ENCODE data around the gene FGD4.

Gene FGD4

GRCh38 chr12:32399370-32400113 is at the start of gene FGD4:
TSS of gene FGD4 (plus strand) at chr12:32399558.
- Histone ChIP-seq H3K27me3 (ENCODE audit: control insufficient read depth in 2 of 2, insufficient read depth in 2 of 2, low read length in 2 of 2) (no peaks in the 10 kb centered on the region), H3K4me3 (ENCODE audit: low read length in 2 of 2) (peak within 1 kb of the TSS; percentile 77 to 82), H3K27ac (ENCODE audit: low read depth in 2 of 2, low read length in 2 of 2) (peak within 1 kb of the TSS; percentile 98), H3K9ac (ENCODE audit: low read depth in 1 of 2, low read length in 2 of 2) (peak within 1 kb of the TSS; percentile 90 to 95), H3K36me3 (ENCODE audit: control insufficient read depth in 2 of 2, insufficient read depth in 2 of 2, low read length in 2 of 2) (peaks cover 0 to 3% of the 10 kb centered on the region in 2 donors), H3K9me3 (ENCODE audit: control insufficient read depth in 2 of 2, low read length in 2 of 2) (no peaks in the 10 kb centered on the region), H3K4me1 (ENCODE audit: control insufficient read depth in 2 of 2, insufficient read depth in 2 of 2, low read length in 2 of 2) (peaks cover 6 to 21% of the 10 kb centered on the region in 2 donors)

DNA sequence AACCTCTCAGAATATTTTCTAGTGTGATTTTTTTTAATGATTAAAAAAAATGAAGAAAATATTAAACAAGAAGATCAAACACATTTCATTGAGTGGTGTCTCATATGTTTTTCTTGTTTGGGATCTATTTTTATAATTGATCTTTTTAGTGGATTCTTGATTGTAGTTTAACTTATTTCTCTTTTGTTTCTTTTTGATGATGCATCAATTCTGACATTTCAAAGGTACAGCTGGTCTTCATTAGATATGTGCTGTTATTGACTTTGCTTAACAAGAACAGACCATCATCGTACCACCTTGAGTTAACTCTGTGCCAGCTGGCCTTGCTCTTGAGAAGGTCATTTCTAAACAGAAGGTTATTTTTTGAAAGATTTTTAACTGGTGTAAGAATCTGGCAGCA is 45.8 kb upstream of the FGD4 start:
- H3K9me3 ChIP-seq (ENCODE audit: control insufficient read depth in 2 of 2, low read length in 2 of 2): no peaks in the 10 kb centered on the region

GRCh38 chr12:32357601-32358249 is 41.6 kb upstream of the FGD4 start:
- H3K9me3 ChIP-seq (ENCODE audit: control insufficient read depth in 2 of 2, low read length in 2 of 2): no peaks in the 10 kb centered on the region
- H3K36me3 ChIP-seq (ENCODE audit: control insufficient read depth in 2 of 2, insufficient read depth in 2 of 2, low read length in 2 of 2): no peaks in the 10 kb centered on the region
- H3K27me3 ChIP-seq (ENCODE audit: control insufficient read depth in 2 of 2, insufficient read depth in 2 of 2, low read length in 2 of 2): no peaks in the 10 kb centered on the region
- H3K4me1 ChIP-seq (ENCODE audit: control insufficient read depth in 2 of 2, insufficient read depth in 2 of 2, low read length in 2 of 2): no peaks in the 10 kb centered on the region
- H3K9ac ChIP-seq (ENCODE audit: low read depth in 1 of 2, low read length in 2 of 2): no peak overlapping the region
- no peak overlapping the region for H3K27ac ChIP-seq (ENCODE audit: low read depth in 2 of 2, low read length in 2 of 2)
- no peak overlapping the region for H3K4me3 ChIP-seq (ENCODE audit: low read length in 2 of 2)

More for the DNA sequence above, 45.8 kb upstream of the FGD4 start:
- no peaks in the 10 kb centered on the region for H3K36me3 ChIP-seq (ENCODE audit: control insufficient read depth in 2 of 2, insufficient read depth in 2 of 2, low read length in 2 of 2)
- no peaks in the 10 kb centered on the region for H3K4me1 ChIP-seq (ENCODE audit: control insufficient read depth in 2 of 2, insufficient read depth in 2 of 2, low read length in 2 of 2)
- H3K27me3 ChIP-seq (ENCODE audit: control insufficient read depth in 2 of 2, insufficient read depth in 2 of 2, low read length in 2 of 2): no peaks in the 10 kb centered on the region
- no peak overlapping the region for H3K9ac ChIP-seq (ENCODE audit: low read depth in 1 of 2, low read length in 2 of 2)
- no peak overlapping the region for H3K4me3 ChIP-seq (ENCODE audit: low read length in 2 of 2)
- no peak overlapping the region for H3K27ac ChIP-seq (ENCODE audit: low read depth in 2 of 2, low read length in 2 of 2)

DNA sequence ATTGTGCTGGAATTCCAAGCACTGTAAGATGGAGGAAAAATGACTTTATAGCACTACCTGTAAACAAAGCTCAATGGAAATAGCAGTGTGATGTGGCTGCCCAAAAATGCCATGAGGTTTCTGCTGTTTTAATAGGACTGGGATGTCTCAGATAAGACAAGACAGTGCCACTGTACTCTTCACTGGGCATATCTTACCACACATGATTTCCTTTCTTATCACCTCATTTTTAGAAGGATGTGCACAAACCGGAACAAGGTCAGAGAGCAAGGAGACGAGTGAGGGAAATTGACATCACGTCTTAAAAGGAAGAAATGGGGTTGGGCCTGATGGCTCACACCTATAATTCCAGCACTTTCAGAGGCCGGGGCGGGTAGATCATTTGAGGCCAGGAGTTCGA is 38.4 kb upstream of the FGD4 start:
- H3K27ac ChIP-seq (ENCODE audit: low read depth in 2 of 2, low read length in 2 of 2): no peak overlapping the region
- H3K36me3 ChIP-seq (ENCODE audit: control insufficient read depth in 2 of 2, insufficient read depth in 2 of 2, low read length in 2 of 2): no peaks in the 10 kb centered on the region
- no peaks in the 10 kb centered on the region for H3K4me1 ChIP-seq (ENCODE audit: control insufficient read depth in 2 of 2, insufficient read depth in 2 of 2, low read length in 2 of 2)
- no peaks in the 10 kb centered on the region for H3K9me3 ChIP-seq (ENCODE audit: control insufficient read depth in 2 of 2, low read length in 2 of 2)
- H3K9ac ChIP-seq (ENCODE audit: low read depth in 1 of 2, low read length in 2 of 2): no peak overlapping the region
- no peak overlapping the region for H3K4me3 ChIP-seq (ENCODE audit: low read length in 2 of 2)
- H3K27me3 ChIP-seq (ENCODE audit: control insufficient read depth in 2 of 2, insufficient read depth in 2 of 2, low read length in 2 of 2): no peaks in the 10 kb centered on the region

DNA sequence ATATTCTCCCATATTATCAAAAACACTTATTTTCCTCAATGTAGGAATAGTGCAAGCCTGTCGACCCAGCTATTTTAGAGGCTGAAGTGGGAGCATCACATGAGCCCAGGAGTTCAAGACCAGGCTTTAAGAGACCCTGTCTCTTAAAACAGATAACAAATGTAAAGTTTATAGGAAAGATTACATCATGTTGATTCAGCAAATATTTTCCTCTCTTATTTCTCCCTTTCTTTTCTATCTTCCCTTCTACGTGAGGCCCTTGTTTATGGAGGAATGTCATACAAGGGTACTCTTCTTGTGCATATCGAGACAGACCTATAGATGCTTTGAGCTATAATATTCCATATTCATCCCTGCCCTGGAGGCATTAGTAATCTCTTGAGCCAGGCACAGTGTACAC is 36.5 kb upstream of the FGD4 start:
- H3K4me1 ChIP-seq (ENCODE audit: control insufficient read depth in 2 of 2, insufficient read depth in 2 of 2, low read length in 2 of 2): no peaks in the 10 kb centered on the region
- no peak overlapping the region for H3K4me3 ChIP-seq (ENCODE audit: low read length in 2 of 2)
- no peaks in the 10 kb centered on the region for H3K9me3 ChIP-seq (ENCODE audit: control insufficient read depth in 2 of 2, low read length in 2 of 2)
- no peak overlapping the region for H3K9ac ChIP-seq (ENCODE audit: low read depth in 1 of 2, low read length in 2 of 2)
- H3K36me3 ChIP-seq (ENCODE audit: control insufficient read depth in 2 of 2, insufficient read depth in 2 of 2, low read length in 2 of 2): no peaks in the 10 kb centered on the region
- H3K27me3 ChIP-seq (ENCODE audit: control insufficient read depth in 2 of 2, insufficient read depth in 2 of 2, low read length in 2 of 2): no peaks in the 10 kb centered on the region
- no peak overlapping the region for H3K27ac ChIP-seq (ENCODE audit: low read depth in 2 of 2, low read length in 2 of 2)

DNA sequence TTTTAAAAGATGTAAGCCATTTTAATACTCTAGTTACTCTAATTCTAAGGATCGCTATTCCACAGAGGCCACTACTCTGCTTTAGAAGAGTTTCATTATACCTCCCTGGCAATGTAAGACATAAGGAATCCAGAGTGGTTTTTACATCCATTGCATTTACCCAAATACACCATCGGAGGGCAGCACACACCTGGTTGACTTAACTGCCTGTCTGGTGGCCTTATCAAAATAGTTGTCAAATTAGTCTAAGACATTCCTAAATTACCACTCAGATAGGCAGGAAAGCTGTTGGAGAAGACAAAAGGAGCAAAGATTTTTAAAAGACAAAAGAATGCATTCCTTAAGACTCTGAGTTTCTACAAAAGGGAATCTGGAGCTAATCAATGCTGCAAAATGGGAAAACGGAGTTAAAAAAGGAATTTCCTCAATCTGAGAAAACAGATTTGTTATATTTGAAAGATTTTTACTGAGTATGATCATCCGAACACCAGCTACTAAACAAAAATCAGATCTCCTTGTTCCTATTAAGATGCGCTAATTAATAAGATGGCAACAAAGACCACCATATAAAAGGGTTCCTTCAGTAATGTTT is 33.8 kb upstream of the FGD4 start:
- H3K27ac ChIP-seq (ENCODE audit: low read depth in 2 of 2, low read length in 2 of 2): no peak overlapping the region
- no peaks in the 10 kb centered on the region for H3K4me1 ChIP-seq (ENCODE audit: control insufficient read depth in 2 of 2, insufficient read depth in 2 of 2, low read length in 2 of 2)
- no peak overlapping the region for H3K4me3 ChIP-seq (ENCODE audit: low read length in 2 of 2)
- no peaks in the 10 kb centered on the region for H3K36me3 ChIP-seq (ENCODE audit: control insufficient read depth in 2 of 2, insufficient read depth in 2 of 2, low read length in 2 of 2)
- H3K9me3 ChIP-seq (ENCODE audit: control insufficient read depth in 2 of 2, low read length in 2 of 2): no peaks in the 10 kb centered on the region
- no peaks in the 10 kb centered on the region for H3K27me3 ChIP-seq (ENCODE audit: control insufficient read depth in 2 of 2, insufficient read depth in 2 of 2, low read length in 2 of 2)
- H3K9ac ChIP-seq (ENCODE audit: low read depth in 1 of 2, low read length in 2 of 2): no peak overlapping the region

DNA sequence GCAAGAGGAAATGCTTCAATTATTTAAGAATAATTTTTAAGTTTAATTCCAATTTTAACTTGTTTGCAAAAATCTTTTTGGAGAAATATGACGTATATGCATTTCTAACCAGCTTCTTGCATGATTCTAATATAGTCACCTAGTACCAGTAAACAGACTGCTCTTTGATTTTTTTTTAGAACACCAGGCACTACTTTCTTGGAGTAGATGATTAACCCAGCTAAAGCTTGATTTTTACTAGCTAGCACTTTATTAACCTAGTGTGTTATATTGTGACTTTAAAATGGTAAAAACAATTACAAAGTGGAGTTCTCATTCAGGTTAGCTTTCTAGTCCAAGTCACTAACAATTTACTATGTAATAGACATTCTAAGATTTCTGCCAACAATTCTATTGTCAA is 32.6 kb upstream of the FGD4 start:
- H3K27ac ChIP-seq (ENCODE audit: low read depth in 2 of 2, low read length in 2 of 2): no peak overlapping the region
- H3K9me3 ChIP-seq (ENCODE audit: control insufficient read depth in 2 of 2, low read length in 2 of 2): no peaks in the 10 kb centered on the region
- no peak overlapping the region for H3K4me3 ChIP-seq (ENCODE audit: low read length in 2 of 2)

GRCh38 chr12:32367381-32367780 is 32.0 kb upstream of the FGD4 start:
- Histone ChIP-seq H3K27me3 (ENCODE audit: control insufficient read depth in 2 of 2, insufficient read depth in 2 of 2, low read length in 2 of 2) (no peaks in the 10 kb centered on the region), H3K9me3 (ENCODE audit: control insufficient read depth in 2 of 2, low read length in 2 of 2) (no peaks in the 10 kb centered on the region), H3K36me3 (ENCODE audit: control insufficient read depth in 2 of 2, insufficient read depth in 2 of 2, low read length in 2 of 2) (no peaks in the 10 kb centered on the region), H3K4me1 (ENCODE audit: control insufficient read depth in 2 of 2, insufficient read depth in 2 of 2, low read length in 2 of 2) (no peaks in the 10 kb centered on the region), H3K9ac (ENCODE audit: low read depth in 1 of 2, low read length in 2 of 2) (no peak overlapping the region), H3K4me3 (ENCODE audit: low read length in 2 of 2) (no peak overlapping the region), H3K27ac (ENCODE audit: low read depth in 2 of 2, low read length in 2 of 2) (no peak overlapping the region)

More for the DNA sequence above, 32.6 kb upstream of the FGD4 start:
- Histone ChIP-seq H3K9ac (ENCODE audit: low read depth in 1 of 2, low read length in 2 of 2) (no peak overlapping the region), H3K27me3 (ENCODE audit: control insufficient read depth in 2 of 2, insufficient read depth in 2 of 2, low read length in 2 of 2) (no peaks in the 10 kb centered on the region), H3K4me1 (ENCODE audit: control insufficient read depth in 2 of 2, insufficient read depth in 2 of 2, low read length in 2 of 2) (no peaks in the 10 kb centered on the region), H3K36me3 (ENCODE audit: control insufficient read depth in 2 of 2, insufficient read depth in 2 of 2, low read length in 2 of 2) (no peaks in the 10 kb centered on the region)

DNA sequence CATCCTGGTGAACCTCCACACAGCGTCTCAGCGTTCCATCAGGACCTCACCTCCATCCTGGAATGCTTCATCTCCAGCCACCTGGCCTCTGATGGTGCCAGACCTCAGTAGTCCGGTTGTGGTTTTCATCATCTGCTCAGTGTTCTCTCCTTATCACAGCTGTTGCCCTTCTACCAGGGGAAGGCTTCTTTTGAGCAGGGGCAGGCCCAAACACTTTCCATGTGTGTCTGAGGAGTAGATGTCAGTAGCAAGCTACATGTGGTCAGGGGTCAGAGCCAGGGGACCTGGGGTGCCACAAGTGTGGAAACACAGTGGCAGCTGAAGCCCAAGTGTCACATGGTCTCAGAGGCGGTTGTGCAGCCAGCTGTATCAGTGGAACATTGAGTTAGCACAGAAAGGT is 30.2 kb upstream of the FGD4 start:
- H3K27me3 ChIP-seq (ENCODE audit: control insufficient read depth in 2 of 2, insufficient read depth in 2 of 2, low read length in 2 of 2): no peaks in the 10 kb centered on the region
- H3K36me3 ChIP-seq (ENCODE audit: control insufficient read depth in 2 of 2, insufficient read depth in 2 of 2, low read length in 2 of 2): no peaks in the 10 kb centered on the region
- no peaks in the 10 kb centered on the region for H3K4me1 ChIP-seq (ENCODE audit: control insufficient read depth in 2 of 2, insufficient read depth in 2 of 2, low read length in 2 of 2)
- no peaks in the 10 kb centered on the region for H3K9me3 ChIP-seq (ENCODE audit: control insufficient read depth in 2 of 2, low read length in 2 of 2)
- no peak overlapping the region for H3K9ac ChIP-seq (ENCODE audit: low read depth in 1 of 2, low read length in 2 of 2)
- H3K4me3 ChIP-seq (ENCODE audit: low read length in 2 of 2): no peak overlapping the region
- no peak overlapping the region for H3K27ac ChIP-seq (ENCODE audit: low read depth in 2 of 2, low read length in 2 of 2)

DNA sequence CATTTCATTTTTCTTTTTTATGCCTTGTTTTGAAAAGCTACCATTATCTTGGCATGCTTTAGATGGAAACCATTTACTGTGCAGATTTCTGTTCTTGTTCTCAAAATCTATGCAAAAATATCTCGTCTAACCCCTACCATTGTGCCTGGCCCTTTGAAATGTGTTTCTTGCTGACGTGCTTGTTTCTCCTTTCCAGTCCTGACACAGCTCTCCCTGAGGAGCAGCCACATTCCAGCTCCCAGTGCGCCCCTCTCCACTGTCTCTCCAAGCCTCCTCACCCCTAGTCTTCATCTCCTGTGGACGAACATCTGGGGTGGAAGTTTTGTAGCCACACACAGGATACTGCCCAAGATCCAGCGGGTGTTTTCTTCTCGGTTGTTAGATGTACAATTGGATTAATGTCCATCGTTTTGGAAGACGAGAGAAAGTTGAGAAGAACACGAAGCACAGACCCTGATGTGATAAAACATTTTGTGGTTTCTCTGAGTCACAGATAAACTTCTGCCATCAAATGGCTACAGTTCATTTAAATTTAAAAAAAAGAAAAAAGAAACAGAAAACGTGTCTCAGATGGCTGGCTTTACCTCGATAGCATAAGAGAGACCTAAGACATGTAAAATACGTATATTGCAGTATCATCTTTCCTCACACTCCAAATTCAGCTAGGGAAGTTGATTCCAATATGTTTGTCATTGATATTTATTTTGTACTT is 21.9 kb upstream of the FGD4 start:
- Histone ChIP-seq H3K27me3 (ENCODE audit: control insufficient read depth in 2 of 2, insufficient read depth in 2 of 2, low read length in 2 of 2) (no peaks in the 10 kb centered on the region), H3K9ac (ENCODE audit: low read depth in 1 of 2, low read length in 2 of 2) (no peak overlapping the region), H3K36me3 (ENCODE audit: control insufficient read depth in 2 of 2, insufficient read depth in 2 of 2, low read length in 2 of 2) (no peaks in the 10 kb centered on the region), H3K4me3 (ENCODE audit: low read length in 2 of 2) (no peak overlapping the region), H3K27ac (ENCODE audit: low read depth in 2 of 2, low read length in 2 of 2) (no peak overlapping the region), H3K9me3 (ENCODE audit: control insufficient read depth in 2 of 2, low read length in 2 of 2) (no peaks in the 10 kb centered on the region), H3K4me1 (ENCODE audit: control insufficient read depth in 2 of 2, insufficient read depth in 2 of 2, low read length in 2 of 2) (no peaks in the 10 kb centered on the region)
